GM12801 (cell line): ENCODE results near the gene ACADL.

ENCODE experiments used
- CTCF ChIP-seq: IDR thresholded peaks from one replicate; pipeline ENCODE4 v1.5.1; 2011; ENCODE audit warnings: control low read depth; ENCODE audit not compliant: insufficient read length; ENCODE audit errors: extremely low read depth

ACADL gene

DNA sequence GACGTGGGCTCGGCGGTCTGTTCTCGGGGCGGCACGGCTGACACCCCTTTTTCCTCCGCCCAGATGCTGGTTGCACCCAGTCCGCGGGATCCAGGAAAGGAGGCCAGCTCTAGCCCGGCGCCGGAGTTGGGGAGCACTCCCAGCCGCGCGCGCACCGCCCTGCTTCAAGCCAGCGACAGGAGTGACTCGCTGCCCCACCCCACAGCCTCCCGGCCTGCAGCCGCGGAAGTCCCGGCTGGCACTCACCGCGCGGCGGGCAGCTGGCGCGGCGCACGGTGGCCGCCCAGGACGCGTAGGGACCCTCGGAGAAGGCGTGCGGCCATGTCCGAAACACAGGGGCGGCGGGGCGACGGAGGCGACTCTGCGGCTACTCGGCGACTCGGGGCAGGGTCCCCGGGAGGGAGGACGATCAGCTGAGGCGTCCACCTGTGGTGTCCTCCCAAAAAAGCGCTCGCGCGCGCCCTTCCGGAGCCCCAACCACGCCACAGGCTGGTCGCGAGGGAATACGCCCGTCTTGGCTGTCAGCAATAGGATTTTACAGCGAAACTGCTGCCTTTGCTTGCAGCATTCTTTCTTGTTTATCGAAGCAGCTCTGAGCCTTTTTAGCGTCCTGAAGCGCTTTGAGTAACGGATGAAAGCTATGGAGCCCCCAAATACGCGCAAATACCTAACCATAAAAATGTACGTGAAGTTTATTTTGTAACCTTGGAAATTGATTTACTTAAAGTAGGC lies at the start of gene ACADL:
Gene ACADL (minus strand): TSS at position 507 of the 732 bp plus-strand sequence. CDS start 184 bp downstream, at position 323.
- no peak for TF ChIP-seq CTCF

GRCh38 chr2:210271300-210271699 lies 46.1 kb upstream of the ACADL start:
- no peak for TF ChIP-seq CTCF

DNA sequence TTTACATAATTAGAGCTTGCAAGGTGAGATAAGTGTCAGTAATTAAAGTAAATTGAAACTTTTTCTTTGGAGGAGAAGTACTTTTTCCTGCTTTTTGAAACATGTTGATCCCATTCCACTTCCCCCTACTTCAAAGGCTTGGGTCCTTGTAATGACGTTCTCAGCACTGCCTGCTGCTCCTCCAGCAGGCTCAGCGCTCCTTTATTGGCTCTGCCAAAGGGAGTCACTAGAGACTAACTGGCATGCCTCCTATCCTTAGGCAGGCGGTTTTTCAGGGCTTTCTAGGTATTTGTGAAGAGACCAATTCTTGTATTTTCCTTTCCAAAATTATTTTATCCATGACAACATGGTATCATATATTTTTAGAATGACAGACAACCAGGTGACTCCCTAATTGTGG lies 43.9 kb upstream of the ACADL start:
- no peak for TF ChIP-seq CTCF

GRCh38 chr2:210268281-210268680 lies 43.0 kb upstream of the ACADL start:
- no peak for TF ChIP-seq CTCF

- TF ChIP-seq CTCF, result no peak
Measured at GRCh38 chr2:210267698-210268097, 42.5 kb upstream of the ACADL start.

DNA sequence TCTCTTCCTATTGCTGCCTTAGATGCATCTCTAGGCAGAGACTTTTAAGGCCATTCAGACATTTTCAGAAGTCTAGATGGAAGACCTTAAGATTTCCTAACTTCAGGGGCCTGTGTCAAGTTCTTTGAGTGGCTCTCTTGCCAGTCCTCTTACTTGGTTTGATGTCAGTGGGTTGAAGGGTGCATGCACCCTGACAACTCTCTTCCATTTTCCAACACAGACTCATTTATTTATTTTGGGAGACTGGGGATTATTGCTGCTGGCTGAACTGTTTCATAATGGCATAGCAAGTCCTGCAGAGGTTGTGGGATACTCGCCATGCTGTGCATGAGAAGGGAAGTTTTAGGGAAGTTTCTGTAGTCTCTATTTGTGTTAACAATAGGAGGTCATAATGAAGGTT lies 39.0 kb upstream of the ACADL start:
- TF ChIP-seq CTCF, result no peak

- TF ChIP-seq CTCF, result no peak
Measured at GRCh38 chr2:210263841-210264240, 38.6 kb upstream of the ACADL start.
